HCT116 (cell line): Measurements from ENCODE around the gene FBXL4. TPM values are rescaled to one million over a fixed set of nuclear protein-coding genes. Genes with fewer than 3 reads are reported as not detected.

Experiments used
- ATAC-seq: fragments of 200-7000 bp; cut with Tn5 transposase; 2 replicates; pipeline ENCODE4 v1.9.1; 2020; ENCODE audit warnings: mild to moderate bottlenecking, moderate library complexity
- BruUV-seq: library from RNA; stranded (reverse); fragments of 400-500 nt; replicated peaks from 2 replicates; lab custom pipeline; 2021; lab: Mats Ljungman, UMichigan
- CTCF ChIA-PET: fragments of 300-600 bp; sonication (Branson Sonifier 250); formaldehyde crosslinking; loops from one replicate; lab custom pipeline; 2021; ENCODE audit warnings: antibody characterized with exemption; lab: Charles Lee
- POLR2A ChIA-PET: fragments of 300-600, 350-600 bp; sonication (Branson Sonifier 250); formaldehyde crosslinking; loops from one replicate; lab custom pipeline; 2021; ENCODE audit warnings: antibody characterized with exemption; lab: Charles Lee
- RAD21 ChIA-PET, 2 experiments: fragments of 300-600 bp; sonication (Branson Sonifier 250); formaldehyde crosslinking; loops; one replicate each; lab custom pipeline; 2023; ENCODE audit warnings: low total read pairs in 2 of 2; ENCODE audit not compliant: uncharacterized antibody in 2 of 2, unreplicated experiment in 2 of 2, low non-redundant PET in 1 of 2; lab: Charles Lee
- DNase-seq: peaks from one replicate; pipeline ENCODE4 v3.0.0-alpha.2; 2010; ENCODE audit warnings: low read depth, low spot score
- H2AFZ ChIP-seq: fragments of 200-600 bp; shearing (Covaris generic), sonication (generic); 2 replicates; pipeline ENCODE4 v1.6.1; 2017; ENCODE audit warnings: low read depth, mixed run types, mixed read lengths, antibody characterized with exemption, low read length; ENCODE audit not compliant: poor library complexity, severe bottlenecking
- H3K27ac ChIP-seq: 2 replicates; pipeline ENCODE4 v1.5.1; 2012; ENCODE audit warnings: low read depth, low read length
- H3K27me3 ChIP-seq: fragments of 200-600 bp; sonication (generic); 2 replicates; pipeline ENCODE4 v1.6.1; 2016; ENCODE audit warnings: mixed run types, low read length, mixed read lengths; ENCODE audit not compliant: insufficient read depth
- H3K36me3 ChIP-seq, 2 experiments: fragments of 200-500 bp in 1 of 2; fragments of 200-600 bp in 1 of 2; sonication (Bioruptor generic) in 1 of 2; sonication (generic) in 1 of 2; 2 replicates each; pipeline versions ENCODE4 v1.5.1 to v1.6.1; 2014 to 2016; ENCODE audit warnings: low read length in 2 of 2, inconsistent platforms in 1 of 2, mixed read lengths in 1 of 2, mixed run types in 1 of 2; ENCODE audit not compliant: insufficient read depth in 2 of 2, control insufficient read depth in 1 of 2
- H3K4me1 ChIP-seq, 2 experiments: fragments of 200-600 bp in 1 of 2; sonication (generic) in 1 of 2; 2 replicates each; pipeline versions ENCODE4 v1.5.1 to v1.6.1; 2012 to 2017; ENCODE audit warnings: low read length in 2 of 2, inconsistent platforms in 1 of 2, mild to moderate bottlenecking in 1 of 2, mixed read lengths in 1 of 2, mixed run types in 1 of 2, moderate library complexity in 1 of 2; ENCODE audit not compliant: insufficient read depth in 2 of 2, control insufficient read depth in 1 of 2
- H3K4me2 ChIP-seq: fragments of 200-600 bp; sonication (generic); 2 replicates; pipeline ENCODE4 v1.6.1; 2017; ENCODE audit warnings: mixed run types, low read length, mixed read lengths
- H3K4me3 ChIP-seq, 2 experiments: fragments of 200-600 bp in 1 of 2; sonication (generic) in 1 of 2; replicated peaks in 1 of 2; 2 replicates each; pipeline ENCODE4 v1.5.1; 2011 to 2016; ENCODE audit warnings: low read length in 2 of 2, control low read depth in 1 of 2, low read depth in 1 of 2, mild to moderate bottlenecking in 1 of 2, mixed read lengths in 1 of 2, mixed run types in 1 of 2
- H3K79me2 ChIP-seq: fragments of 200-600 bp; sonication (generic); 2 replicates; pipeline ENCODE4 v1.6.1; 2017; ENCODE audit warnings: mild to moderate bottlenecking, mixed run types, low read length, moderate library complexity, mixed read lengths; ENCODE audit not compliant: insufficient read depth
- H3K9ac ChIP-seq: fragments of 200-600 bp; sonication (generic); 2 replicates; pipeline ENCODE4 v1.6.1; 2016; ENCODE audit warnings: low read length, mixed read lengths
- H3K9me2 ChIP-seq: fragments of 200-600 bp; sonication (generic), shearing (Covaris generic); 2 replicates; pipeline ENCODE4 v1.6.1; 2017; ENCODE audit warnings: mixed run types, mild to moderate bottlenecking, moderate library complexity; ENCODE audit not compliant: insufficient read depth
- H3K9me3 ChIP-seq, 2 experiments: fragments of 200-500 bp in 1 of 2; fragments of 200-600 bp in 1 of 2; sonication (Bioruptor generic) in 1 of 2; sonication (generic) in 1 of 2; 2 replicates each; pipeline ENCODE4 v1.6.1; 2014 to 2017; ENCODE audit warnings: low read length in 2 of 2, mixed read lengths in 2 of 2, inconsistent platforms in 1 of 2, low read depth in 1 of 2, mild to moderate bottlenecking in 1 of 2, mixed run types in 1 of 2, moderate library complexity in 1 of 2; ENCODE audit not compliant: control insufficient read depth in 1 of 2, insufficient read depth in 1 of 2
- H4K20me1 ChIP-seq: fragments of 200-600 bp; sonication (generic), shearing (Covaris generic); 2 replicates; pipeline ENCODE4 v1.6.1; 2017; ENCODE audit warnings: mixed run types, mild to moderate bottlenecking, moderate library complexity; ENCODE audit not compliant: insufficient read depth
- ATF3 ChIP-seq: IDR thresholded peaks from 2 replicates; pipeline ENCODE4 v1.6.1; 2012
- CEBPB ChIP-seq: IDR thresholded peaks from 2 replicates; pipeline ENCODE4 v1.6.1; 2012; ENCODE audit warnings: low read depth
- ELF1 ChIP-seq: IDR thresholded peaks from 2 replicates; pipeline ENCODE4 v1.6.1; 2012; ENCODE audit warnings: low read depth, borderline replicate concordance
- EZH2phosphoT487 ChIP-seq: fragments of 200-600 bp; IDR thresholded peaks from 2 replicates; pipeline ENCODE4 v1.6.1; 2018; ENCODE audit warnings: antibody characterized with exemption, borderline replicate concordance
- JUND ChIP-seq: IDR thresholded peaks from 2 replicates; pipeline ENCODE4 v1.6.1; 2012
- MAX ChIP-seq: IDR thresholded peaks from 2 replicates; pipeline ENCODE4 v1.6.1; 2012
- RAD21 ChIP-seq: IDR thresholded peaks from 2 replicates; pipeline ENCODE4 v1.6.1; 2012; ENCODE audit warnings: low read depth, mild to moderate bottlenecking
- REST ChIP-seq: IDR thresholded peaks from 2 replicates; pipeline ENCODE4 v1.6.1; 2012; ENCODE audit warnings: low read depth
- SIN3A ChIP-seq: IDR thresholded peaks from 2 replicates; pipeline ENCODE4 v1.6.1; 2012; ENCODE audit warnings: low read depth
- TCF7L2 ChIP-seq: IDR thresholded peaks from 2 replicates; pipeline ENCODE4 v1.7.0; 2011; ENCODE audit warnings: borderline replicate concordance, inconsistent platforms; ENCODE audit not compliant: insufficient read depth, insufficient read length; ENCODE audit errors: extremely low read depth
- ZNF274 ChIP-seq: fragments of 200-500 bp; sonication (Bioruptor generic); IDR thresholded peaks from 2 replicates; pipeline ENCODE4 v1.6.1; 2014; ENCODE audit warnings: mild to moderate bottlenecking, low read depth, low read length, inconsistent platforms
- intact Hi-C: fragments of 100-400 bp; cut with micrococcal nuclease; formaldehyde crosslinking; loops from 2 replicates; pipeline ENCODE4 v1.10.0; 2022
- total RNA-seq: library from RNA; stranded (reverse); gene quantifications from one replicate; pipeline ENCODE4 v1.2.1, GENCODE V29; 2021; ENCODE audit not compliant: unreplicated experiment

Gene FBXL4
- total RNA-seq, 1 experiment from 2014 or later: 15.7 TPM

GRCh38 chr6:98835149-98836024 is 112.4 kb downstream of the FBXL4 start:
- H3K4me2 ChIP-seq: no peak overlapping the region
- ChIA-PET CTCF (no interaction called here), RAD21 (no interaction called here), POLR2A (no interaction called here)
- no peaks in the 10 kb centered on the region for H3K36me3 ChIP-seq
- no peak overlapping the region for H3K9ac ChIP-seq
- H3K4me3 ChIP-seq: no peak overlapping the region
- no peak overlapping the region for H2AFZ ChIP-seq
- no peaks in the 10 kb centered on the region for H3K79me2 ChIP-seq
- ATAC-seq: no peak
- intact Hi-C loops: no loop called here
- H3K27ac ChIP-seq: no peak overlapping the region
- H3K9me2 ChIP-seq: no peaks in the 10 kb centered on the region
- no TSS peak for BruUV-seq
- H3K4me1 ChIP-seq: no peaks in the 10 kb centered on the region
- H4K20me1 ChIP-seq: no peaks in the 10 kb centered on the region
- peaks cover 18% of the 10 kb centered on the region; the same call in 1 of the 2 replicates for H3K27me3 ChIP-seq
- TF ChIP-seq CEBPB (no peak), ELF1 (no peak)
- H3K9me3 ChIP-seq: no peaks in the 10 kb centered on the region
- no peak for DNase-seq

GRCh38 chr6:98834060-98835031 is 113.4 kb downstream of the FBXL4 start, which contains the start of gene POU3F2:
POU3F2 (plus strand) TSS chr6:98834574; CDS start chr6:98834874, 300 bp downstream.
- POLR2A ChIA-PET: no interaction called here
- no peak within 1 kb of the TSS for H3K4me2 ChIP-seq
- H3K9me3 ChIP-seq: no peaks in the 10 kb centered on the region
- H3K4me1 ChIP-seq: no peaks in the 10 kb centered on the region
- no peaks in the 10 kb centered on the region for H3K9me2 ChIP-seq
- H3K27me3 ChIP-seq: peaks cover 16% of the 10 kb centered on the region; the same call in 1 of the 2 replicates
- no TSS peak for BruUV-seq
- no peak for ATAC-seq
- no peak within 1 kb of the TSS for H3K27ac ChIP-seq
- no peak for DNase-seq
- RAD21 ChIA-PET: no interaction called here
- no peaks in the 10 kb centered on the region for H3K36me3 ChIP-seq
- H3K4me3 ChIP-seq: no peak within 1 kb of the TSS
- H3K9ac ChIP-seq: no peak within 1 kb of the TSS
- CTCF ChIA-PET: no interaction called here
- no peaks in the 10 kb centered on the region for H3K79me2 ChIP-seq
- intact Hi-C loops: no loop called here
- H2AFZ ChIP-seq: no peak within 1 kb of the TSS
- H4K20me1 ChIP-seq: no peaks in the 10 kb centered on the region
- TF ChIP-seq JUND: no peak
- TF ChIP-seq SIN3A: no peak
- no peak for TF ChIP-seq ZNF274
- no peak for TF ChIP-seq TCF7L2
- no peak for TF ChIP-seq EZH2phosphoT487
- no peak for TF ChIP-seq CEBPB
- no peak for TF ChIP-seq REST
- no peak for TF ChIP-seq ATF3
- TF ChIP-seq MAX: no peak
- no peak for TF ChIP-seq RAD21
